HG02970 (cell line): Measurements from ENCODE around the gene ITGB2.

Experiments
- ATAC-seq: cut with Tn5 transposase; IDR thresholded peaks from one replicate; pipeline ENCODE4 v1.9.1; 2021; ENCODE audit warnings: mild to moderate bottlenecking, moderate library complexity, moderate number of reproducible peaks; ENCODE audit not compliant: unreplicated experiment, low FRiP score

Gene ITGB2

DNA sequence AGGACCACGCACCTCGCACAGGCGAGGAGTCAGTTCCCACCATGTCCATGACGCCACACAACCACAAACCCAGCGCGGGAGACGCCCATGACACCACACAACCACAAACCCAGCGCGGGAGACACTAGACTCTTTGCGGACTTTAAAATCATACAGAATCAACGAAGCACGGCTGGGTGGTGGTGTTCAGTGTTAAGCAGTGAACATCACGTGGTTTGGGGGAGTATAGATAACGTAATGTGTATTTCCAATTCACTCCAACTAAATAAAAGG, 66.4 kb downstream of the ITGB2 start:
- ATAC-seq, result no peak

DNA sequence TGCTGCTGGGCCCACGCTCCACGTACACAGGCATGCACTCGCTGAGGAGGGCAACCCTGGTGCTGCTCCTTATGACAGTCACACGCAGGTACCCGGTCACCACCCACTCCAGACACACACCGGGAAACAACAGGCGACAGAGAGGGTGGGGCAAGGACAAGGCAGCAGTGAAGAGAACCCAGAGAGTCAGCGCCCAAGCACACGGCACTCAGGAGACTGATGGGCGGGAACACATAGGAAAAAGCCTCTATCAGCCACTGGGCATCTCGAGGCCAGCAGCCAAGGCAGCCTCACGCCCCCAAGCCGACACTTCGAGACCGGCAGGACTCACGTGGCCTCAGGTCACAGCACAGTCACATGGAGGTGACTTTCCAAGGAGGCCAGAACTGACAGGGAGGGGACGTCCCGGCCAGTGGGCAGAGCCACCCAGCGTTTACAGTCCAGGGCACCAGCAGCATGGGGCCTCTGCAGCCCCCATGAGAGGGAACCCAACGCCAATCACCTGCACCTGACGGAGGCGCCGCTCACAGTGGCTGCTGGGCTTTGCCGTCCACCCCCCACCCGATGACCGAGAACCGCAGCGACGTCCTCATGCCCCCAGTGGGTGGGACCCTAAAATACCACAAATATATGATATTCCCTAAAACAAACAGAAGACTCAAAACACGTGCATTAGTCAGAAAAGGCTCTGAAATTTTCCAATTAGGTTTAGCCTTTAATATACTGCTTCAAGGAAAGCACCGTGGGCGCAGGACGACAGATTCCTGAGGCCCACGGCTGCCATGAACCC, 66.9 kb downstream of the ITGB2 start:
- ATAC-seq, result no peak

DNA sequence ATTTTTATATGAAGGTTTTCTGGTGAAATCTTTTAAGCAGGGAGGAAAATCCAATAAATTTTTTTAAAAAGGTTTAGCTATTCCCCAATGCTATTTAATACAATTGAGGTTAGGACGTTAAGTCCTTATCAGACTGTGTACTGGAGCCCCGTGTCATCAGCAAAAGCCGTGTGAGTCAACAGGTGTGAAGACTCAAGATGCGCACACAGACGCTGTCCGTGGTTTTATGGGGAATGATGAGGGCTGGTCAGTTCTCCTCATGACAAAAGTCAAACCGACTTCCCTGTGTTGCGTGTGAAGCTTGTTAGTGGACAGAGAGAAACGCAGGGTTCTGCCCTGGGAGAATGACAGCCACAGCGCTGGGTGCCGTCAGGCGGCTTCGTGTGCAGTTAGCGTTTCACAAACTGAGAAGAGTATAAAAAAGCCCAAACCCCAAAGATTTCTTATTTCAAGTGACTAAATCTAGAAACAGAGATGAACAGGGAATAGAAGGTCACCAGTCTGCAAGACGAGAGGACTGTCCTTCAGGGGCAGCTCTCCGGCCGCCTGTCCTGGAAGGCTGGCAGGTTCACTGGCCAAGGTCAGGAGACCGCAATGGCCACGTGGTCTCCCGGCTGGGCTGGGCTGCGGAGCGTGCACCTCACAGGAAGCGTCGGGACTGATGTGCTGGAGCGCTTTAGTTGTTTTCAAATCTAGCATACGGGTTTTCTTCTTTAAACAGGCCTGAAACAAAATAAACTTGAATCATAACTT, 69.6 kb downstream of the ITGB2 start:
- no peak for ATAC-seq

DNA sequence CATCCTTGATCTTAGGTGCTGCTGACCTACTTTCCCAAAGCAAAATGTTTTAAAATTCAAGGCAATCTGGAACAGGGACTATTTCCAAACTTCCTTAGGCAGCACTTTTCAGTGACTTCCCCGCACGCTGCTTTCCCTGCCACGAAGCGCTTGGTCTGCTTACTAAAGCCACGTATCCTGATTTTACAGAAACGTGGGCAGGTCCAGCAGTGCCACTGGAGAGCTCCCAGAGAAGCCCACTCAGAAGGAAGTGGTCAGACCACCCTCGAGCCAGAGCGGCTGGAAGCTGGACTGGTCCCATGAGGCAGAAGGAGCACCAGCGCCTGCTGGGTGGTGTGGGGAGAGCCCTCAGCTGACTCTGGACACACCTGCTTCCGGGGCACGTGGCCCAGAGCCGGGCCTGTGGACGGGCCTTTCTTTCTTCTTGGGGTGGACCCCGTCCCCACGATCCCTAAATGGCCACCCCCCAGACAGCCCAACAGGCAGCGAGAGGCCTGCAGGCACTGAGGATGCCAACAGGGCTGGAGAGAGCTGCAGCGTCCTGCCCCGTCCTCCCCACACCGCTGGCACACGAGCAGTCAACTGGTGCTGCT, 70.4 kb downstream of the ITGB2 start:
- no peak for ATAC-seq

DNA sequence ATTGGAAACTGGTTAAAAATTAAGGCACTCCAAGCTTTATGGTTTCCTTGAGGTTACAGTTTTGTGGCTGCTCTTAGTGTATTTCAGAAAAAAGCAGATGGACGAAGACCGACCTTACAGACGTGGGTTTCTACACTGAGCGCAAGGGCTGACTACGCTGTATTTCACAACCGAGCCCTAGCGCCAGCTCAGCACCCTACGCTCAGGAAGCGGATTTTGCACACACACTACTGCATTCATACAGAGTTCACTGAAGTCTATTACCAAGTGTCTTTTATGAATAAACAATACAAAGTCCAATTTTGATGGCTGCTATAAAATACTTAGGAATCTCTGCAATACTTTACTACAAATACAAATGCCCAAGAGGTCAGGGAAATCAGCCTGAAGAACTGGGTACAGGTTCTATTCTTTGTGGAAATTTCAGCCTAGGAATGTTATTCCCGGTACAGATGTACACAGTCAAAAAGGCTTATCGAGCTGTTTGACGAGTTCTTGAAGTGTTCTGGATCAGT, 71.0 kb downstream of the ITGB2 start:
- no peak for ATAC-seq

DNA sequence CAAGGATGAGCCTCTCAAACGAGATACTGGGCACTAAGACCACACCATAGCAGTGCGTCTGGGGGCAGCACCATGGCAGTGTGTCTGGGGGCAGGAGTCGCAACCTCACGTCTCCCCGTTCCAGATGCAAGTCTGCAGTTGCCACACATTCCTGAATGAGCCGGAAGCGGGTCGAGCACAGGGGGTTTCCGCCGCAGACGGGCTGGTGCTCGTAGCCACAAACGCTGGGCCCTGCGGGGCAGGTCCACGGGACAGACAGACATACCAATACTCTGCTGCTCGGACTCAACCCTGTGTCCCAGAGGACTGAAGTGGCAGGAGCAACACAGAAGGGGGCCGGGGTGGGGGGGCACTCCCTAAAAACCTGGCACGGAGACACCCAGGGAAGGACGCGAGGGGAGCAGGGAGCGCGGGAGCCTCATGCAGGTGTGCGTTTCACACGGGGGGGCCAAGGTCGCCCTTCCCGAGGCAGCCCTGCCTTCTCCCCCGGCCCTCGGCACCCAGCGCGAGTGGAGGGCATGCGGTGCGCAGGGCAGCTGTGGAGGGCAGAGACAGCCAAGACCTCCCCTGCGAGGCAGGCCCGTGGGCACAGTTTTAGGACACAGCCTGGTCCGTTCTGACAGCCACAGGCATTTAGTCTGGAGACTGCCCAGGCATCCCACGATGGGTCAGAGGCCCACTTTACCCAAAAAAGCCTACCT, 71.7 kb downstream of the ITGB2 start:
- no peak for ATAC-seq

DNA sequence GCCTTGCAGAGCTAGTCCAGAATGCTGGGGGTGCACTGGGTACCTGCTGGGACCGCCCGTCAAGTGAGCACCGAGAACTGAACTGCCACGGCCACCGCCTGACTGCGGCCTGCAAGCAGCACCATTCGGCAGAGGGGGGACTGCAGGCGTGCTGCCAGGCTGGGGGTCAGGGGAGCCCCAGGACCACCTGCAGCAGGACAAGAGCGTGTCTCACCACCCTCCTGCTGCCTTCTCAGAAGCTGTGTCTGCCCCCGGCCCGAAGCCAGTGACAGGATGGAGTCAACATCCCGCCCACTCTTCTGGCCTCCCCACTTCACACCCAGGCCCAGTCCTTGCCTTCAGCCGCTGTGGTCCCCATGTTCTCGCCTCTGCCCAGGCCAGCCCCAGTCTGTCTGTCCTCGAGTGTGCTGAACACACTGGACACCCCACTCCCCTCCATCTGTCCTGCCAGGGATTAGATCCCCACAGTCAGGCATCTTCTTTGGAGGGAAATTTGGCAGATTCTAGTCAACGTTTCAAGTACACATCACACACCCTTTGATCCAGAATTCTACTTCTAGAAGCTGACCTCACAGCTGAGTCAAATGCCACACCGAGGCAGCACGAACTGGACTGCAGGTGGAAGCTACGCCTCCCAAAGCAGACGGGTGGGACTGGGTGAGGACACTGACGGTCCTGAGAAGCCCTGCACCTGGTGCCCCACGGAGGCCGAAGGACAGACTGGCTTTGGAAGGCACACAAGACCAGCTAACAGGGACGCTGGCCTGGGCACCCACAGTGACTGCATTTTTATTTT, 73.2 kb downstream of the ITGB2 start:
- no peak for ATAC-seq

DNA sequence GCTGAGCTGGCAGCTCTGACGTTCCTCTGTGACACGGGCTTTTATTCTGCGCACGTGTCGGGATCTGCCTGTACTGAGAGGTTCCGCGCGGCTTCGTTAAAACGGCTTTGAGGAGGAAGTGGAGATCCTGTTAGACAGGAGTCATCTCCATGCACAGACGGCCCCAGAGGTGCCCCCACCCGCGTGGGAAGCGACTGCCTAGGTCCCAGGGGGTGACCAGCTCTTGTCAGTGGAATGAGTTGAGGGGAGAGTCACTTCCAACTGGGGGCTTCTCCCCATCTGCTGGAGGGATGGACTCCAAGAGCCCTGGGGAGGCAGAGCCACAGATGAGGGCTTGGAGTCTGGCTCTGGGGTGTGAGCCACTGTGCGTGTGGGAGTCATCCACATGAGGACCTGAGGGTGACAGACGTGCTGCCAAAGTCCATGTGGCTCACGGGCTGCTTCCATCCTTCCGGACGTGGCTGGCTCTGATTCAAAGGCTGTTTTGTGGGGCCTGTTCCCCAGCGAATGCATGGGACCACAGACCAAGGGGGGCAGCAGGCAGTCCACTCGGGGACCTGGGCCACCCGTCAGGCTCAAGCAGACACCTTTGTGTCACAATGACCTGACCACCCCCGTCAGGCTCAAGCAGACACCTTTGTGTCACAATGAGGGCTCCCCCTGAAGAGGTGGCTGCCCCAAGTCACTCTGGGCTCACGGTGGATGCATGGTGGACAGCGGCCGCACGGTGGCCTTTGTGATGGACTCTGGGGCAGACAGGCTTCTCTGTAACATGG, 74.0 kb downstream of the ITGB2 start:
- no peak for ATAC-seq

DNA sequence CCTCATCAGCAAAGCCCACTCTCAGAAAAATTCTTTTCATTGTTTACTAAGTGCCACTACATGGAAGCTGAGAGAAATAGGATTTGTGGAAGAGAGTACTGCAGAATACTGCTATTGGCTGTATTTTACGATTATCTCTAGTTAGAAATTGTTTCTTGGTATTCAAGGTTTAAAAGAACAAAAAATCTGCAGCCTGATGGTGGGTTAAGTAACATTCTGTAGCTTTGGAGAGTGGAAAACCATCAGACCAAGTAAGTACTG, 74.5 kb downstream of the ITGB2 start:
- ATAC-seq, result no peak

DNA sequence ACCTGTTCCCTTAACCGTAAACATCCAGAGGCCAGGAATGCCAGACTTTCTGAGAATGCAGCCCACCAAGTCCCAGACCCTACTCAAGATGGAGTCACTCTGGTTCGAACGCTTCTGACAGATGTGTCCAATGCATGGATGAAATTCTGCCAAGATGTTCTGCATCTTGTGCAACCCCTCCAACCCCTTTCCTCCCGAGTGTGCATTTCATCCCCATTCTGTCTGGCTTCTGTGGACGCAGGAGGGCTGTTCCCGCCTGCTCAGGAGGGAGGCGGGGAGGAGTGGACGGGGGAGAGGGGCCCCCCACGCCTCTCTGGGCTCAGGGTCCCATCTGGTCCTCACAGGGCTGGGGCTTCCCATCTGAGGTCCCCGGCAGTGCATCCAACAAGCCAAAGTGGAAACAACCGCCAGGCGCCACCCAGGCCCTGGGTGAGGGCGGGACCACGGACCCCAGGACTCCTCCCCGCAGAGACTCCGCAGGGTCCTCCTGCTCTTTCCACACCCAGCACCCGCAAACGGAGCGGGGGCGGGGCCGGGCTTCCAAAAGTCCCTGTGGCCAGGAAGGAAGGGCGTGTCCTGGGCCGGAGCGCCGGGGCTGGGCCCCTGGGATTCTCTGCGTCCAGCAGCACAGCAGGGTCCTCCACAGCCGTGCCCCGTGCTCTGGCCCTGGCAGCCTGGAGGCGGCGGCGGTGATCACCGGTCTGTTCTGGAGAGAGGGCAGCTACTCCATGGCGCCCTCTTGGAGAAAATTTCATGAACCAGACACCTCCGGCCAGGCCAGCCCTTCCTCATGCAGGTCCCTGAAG, 75.1 kb downstream of the ITGB2 start:
- ATAC-seq, result no peak

DNA sequence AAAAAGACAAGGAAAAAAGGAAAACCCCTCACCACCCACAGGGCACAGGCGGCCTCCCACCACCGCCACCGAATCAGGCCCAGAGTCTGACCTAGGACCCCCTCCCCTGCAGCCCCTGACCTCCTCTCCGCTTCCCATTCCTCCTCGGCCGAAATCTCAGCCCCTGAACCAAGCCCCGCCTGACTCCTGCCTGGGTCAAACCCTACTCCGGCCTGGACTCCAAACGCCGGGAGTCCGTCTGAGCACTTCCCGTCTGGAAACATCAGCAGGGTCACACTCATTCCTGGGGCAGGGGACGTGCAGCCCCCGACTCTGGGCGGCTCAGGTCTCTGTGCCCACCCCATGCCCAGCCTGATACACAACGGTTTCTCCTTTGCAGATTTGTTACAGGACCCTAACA, 76.4 kb downstream of the ITGB2 start:
- ATAC-seq, result no peak

DNA sequence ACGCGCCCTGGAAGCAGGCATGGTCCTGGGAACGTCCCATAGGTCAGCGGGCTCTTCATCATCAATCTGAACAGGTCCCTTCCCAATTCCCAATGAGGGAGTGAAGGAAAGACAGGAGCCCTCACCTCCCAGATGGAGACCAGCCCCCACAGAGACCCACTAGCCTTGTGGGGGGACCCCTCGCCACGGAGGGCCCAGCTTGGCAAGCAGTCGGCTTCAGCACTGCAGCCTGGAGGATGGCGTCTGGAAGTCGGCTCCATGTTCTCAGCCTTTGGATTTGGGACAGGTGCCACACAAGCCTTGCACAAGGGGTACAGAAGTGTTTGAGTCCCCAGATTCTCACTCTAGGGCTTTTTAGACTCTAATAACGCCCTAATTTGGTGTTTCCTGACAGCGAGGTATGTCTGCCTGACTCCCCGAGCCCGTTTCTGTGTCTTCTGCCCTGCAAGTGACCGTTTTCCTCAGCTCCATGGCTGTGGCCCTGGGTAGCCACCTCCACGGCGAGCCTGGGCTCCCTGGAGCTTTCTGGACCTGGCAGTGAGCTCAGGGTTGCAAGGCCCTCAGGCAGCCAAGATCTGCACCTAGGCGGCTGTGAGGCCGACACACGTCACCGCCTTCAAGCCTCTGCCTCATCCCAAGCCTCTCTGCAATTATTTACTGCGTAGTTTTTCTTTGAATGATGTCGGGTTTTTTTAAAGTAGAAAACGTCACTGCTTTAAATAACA, 77.8 kb downstream of the ITGB2 start:
- no peak for ATAC-seq

DNA sequence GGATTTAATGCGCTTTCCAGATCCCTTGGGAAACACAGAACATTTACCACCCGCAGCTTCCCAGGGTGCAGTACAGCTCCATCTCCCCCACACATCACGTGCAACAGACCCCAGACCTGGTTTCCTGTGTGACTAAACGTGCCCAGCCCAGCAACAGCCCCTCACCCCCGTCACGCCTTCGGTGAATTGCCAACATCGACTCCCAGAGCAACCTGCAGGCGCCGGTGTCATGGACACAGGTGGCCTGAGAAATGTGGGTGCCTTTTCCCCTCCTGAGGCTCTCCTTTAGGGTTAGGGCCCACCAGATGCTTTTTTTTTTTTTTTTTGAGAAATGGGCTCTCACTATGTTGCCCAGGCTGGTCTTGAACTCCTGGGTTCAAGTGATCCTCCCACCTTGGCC, 78.6 kb downstream of the ITGB2 start:
- no peak for ATAC-seq

DNA sequence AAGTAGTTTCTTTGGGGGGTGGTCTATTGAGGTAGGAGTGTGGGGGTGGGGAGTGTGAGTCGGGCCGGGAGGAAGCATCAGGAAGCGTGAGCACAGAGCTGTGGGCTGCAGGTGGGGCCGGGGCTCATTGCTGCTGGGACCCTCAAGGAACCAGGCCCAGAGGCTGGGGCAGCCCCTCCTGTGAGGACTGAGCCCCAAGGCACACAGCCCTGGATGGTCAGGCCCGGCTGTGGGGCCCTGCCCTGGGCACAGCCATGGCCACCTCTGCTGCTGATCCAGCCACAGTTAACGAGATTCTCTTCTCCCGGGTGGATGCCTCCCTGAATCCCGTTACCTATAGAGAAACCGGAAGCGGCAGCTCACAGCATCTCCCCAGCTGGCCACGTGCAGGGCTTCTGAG, 79.9 kb downstream of the ITGB2 start:
- no peak for ATAC-seq

DNA sequence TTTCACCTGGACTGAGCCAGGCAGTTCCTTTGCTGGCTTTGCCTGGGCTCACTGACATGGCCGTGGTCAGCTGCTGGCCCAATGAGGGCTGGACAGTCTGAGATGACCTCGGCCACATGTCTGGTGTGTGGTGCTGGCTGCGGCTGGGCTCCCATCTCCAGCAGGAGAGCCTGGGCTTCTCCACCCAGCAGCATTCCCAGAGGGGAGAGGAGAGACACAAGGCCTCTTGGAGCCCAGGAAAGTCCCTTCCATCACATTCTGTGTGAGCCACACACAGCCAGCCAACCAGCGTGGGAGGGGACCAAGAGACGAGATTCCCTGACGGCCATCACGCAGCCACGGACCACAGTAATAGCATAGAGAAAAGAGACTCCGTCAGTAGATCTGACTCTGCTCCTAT, 81.7 kb downstream of the ITGB2 start:
- ATAC-seq, result no peak

DNA sequence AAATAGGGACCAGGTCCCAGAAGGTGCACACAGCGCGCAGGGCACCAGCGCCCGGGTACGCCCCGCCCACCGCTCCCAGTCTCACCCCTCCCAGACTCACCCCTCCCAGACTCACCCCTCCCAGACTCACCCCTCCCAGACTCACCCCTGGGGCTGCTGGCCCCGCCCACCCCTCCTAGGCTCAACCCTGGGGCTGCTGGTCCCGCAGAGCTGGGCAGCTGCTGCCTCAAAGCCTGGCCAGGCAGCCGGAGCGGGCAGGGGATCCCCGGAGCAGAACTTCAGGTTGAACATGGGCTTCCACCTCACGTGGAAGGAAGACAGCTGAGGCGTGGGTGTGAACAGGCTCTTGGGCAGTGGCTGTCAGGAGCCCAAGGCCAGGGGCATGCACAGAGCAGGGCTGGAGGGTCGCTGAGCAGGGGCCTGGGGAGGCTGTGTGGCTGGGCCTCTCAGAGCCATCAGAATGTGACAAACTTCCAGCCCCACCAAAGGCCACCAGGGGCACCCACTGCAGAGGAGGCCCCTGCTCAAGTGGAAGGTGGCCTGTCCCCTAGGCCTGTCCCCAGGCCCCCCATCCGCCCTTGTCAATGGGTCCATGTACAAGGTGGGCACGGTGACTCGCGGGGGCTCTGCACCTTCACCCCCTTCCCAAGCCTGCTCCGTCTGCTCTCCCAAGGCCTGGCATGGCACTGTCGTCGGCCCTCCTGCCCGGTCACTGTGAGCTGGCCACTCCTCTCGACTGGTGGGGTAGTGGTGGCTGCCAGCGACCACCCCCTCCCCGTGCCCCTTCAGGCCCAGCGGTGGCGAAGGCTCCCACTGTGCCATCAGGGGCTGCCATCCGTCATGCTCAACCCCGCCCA, 82.4 kb downstream of the ITGB2 start:
- no peak for ATAC-seq

DNA sequence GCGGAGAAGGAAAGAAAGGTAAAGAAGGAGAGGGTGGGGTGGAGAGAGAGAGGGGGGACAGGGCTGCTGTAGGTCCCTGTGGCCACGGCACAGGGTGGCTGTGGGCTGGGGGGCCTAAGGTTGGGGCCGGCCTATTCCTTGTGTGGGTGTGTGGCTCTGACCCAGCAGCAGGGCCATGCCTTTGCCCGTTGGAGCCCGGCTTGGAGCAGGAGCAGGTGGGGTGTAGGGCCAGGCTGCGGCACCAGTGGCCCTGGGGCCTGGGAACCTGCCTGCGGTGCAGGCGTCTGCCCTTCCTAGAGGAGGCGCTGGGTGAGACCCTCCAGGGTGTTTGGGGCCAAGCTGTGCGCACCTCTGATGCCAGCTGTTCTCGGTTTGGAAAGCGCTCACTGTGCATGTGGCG, 83.2 kb downstream of the ITGB2 start:
- no peak for ATAC-seq
